ENCODE measurements around the gene ACSL1.
"Not testable (repeated sequence)": the region's sequence is repeated elsewhere in the genome, so short reads cannot be mapped to it uniquely, and the experiment has no call there.

ACSL1 gene

GRCh38 chr4:184779160-184779559, 46.6 kb downstream of the ACSL1 start:
- not testable (repeated sequence) for H3K27me3 Mint-ChIP-seq; H3K9me3 Mint-ChIP-seq; ATAC-seq (ENCODE audit: low read depth); DNase-seq (ENCODE audit: low spot score in 2 of 2); H3K27ac Mint-ChIP-seq; H3K4me3 Mint-ChIP-seq
- Mint-ChIP-seq H3K36me3 (peaks cover 13% of the 10 kb centered on the region), H3K4me1 (peaks cover 12% of the 10 kb centered on the region)

GRCh38 chr4:184778325-184778724, 47.4 kb downstream of the ACSL1 start:
- Mint-ChIP-seq H3K4me1 (peaks cover 12% of the 10 kb centered on the region), H3K36me3 (peaks cover 14% of the 10 kb centered on the region), H3K4me3 (no peak overlapping the region), H3K27me3 (no peaks in the 10 kb centered on the region), H3K27ac (peak overlapping the region; percentile 36), H3K9me3 (no peaks in the 10 kb centered on the region)
- ATAC-seq (ENCODE audit: low read depth) (no peak), DNase-seq (ENCODE audit: low spot score in 2 of 2) (no peak)

GRCh38 chr4:184776821-184777220, 48.9 kb downstream of the ACSL1 start:
- H3K27ac Mint-ChIP-seq, result no peak overlapping the region
- H3K36me3 Mint-ChIP-seq, result peaks cover 14% of the 10 kb centered on the region
- H3K4me3 Mint-ChIP-seq, result no peak overlapping the region
- peaks cover 2% of the 10 kb centered on the region for H3K4me1 Mint-ChIP-seq
- no peaks in the 10 kb centered on the region for H3K9me3 Mint-ChIP-seq
- ATAC-seq (ENCODE audit: low read depth) (no peak), DNase-seq (ENCODE audit: low spot score in 2 of 2) (no peak)
- H3K27me3 Mint-ChIP-seq, result no peaks in the 10 kb centered on the region

GRCh38 chr4:184775854-184776555, 49.8 kb downstream of the ACSL1 start:
- Mint-ChIP-seq H3K9me3 (no peaks in the 10 kb centered on the region), H3K4me3 (no peak overlapping the region), H3K36me3 (peaks cover 16% of the 10 kb centered on the region), H3K4me1 (peaks cover 2% of the 10 kb centered on the region), H3K27ac (no peak overlapping the region), H3K27me3 (no peaks in the 10 kb centered on the region)
- ATAC-seq (ENCODE audit: low read depth) (no peak), DNase-seq (ENCODE audit: low spot score in 2 of 2) (no peak)

- H3K27ac Mint-ChIP-seq, result no peak overlapping the region
- H3K9me3 Mint-ChIP-seq, result no peaks in the 10 kb centered on the region
- H3K4me3 Mint-ChIP-seq, result no peak overlapping the region
- DNase-seq (ENCODE audit: low spot score in 2 of 2), result no peak
- ATAC-seq (ENCODE audit: low read depth), result no peak
- H3K4me1 Mint-ChIP-seq, result peaks cover 2% of the 10 kb centered on the region
- H3K36me3 Mint-ChIP-seq, result peaks cover 16% of the 10 kb centered on the region
- H3K27me3 Mint-ChIP-seq, result no peaks in the 10 kb centered on the region
Observed at GRCh38 chr4:184774152-184774551, 51.6 kb downstream of the ACSL1 start.

GRCh38 chr4:184771416-184771815, 54.4 kb downstream of the ACSL1 start:
- DNase-seq (ENCODE audit: low spot score in 2 of 2), result no peak
- H3K4me1 Mint-ChIP-seq, result no peaks in the 10 kb centered on the region
- H3K27me3 Mint-ChIP-seq, result no peaks in the 10 kb centered on the region
- no peak for ATAC-seq (ENCODE audit: low read depth)
- no peak overlapping the region for H3K4me3 Mint-ChIP-seq
- H3K9me3 Mint-ChIP-seq, result no peaks in the 10 kb centered on the region
- H3K27ac Mint-ChIP-seq, result no peak overlapping the region
- peaks cover 24% of the 10 kb centered on the region for H3K36me3 Mint-ChIP-seq

GRCh38 chr4:184769141-184769765, 56.5 kb downstream of the ACSL1 start:
- Mint-ChIP-seq H3K4me3 (no peak overlapping the region), H3K4me1 (no peaks in the 10 kb centered on the region), H3K27ac (no peak overlapping the region), H3K27me3 (no peaks in the 10 kb centered on the region), H3K9me3 (no peaks in the 10 kb centered on the region), H3K36me3 (peaks cover 37% of the 10 kb centered on the region)
- DNase-seq (ENCODE audit: low spot score in 2 of 2) (no peak), ATAC-seq (ENCODE audit: low read depth) (no peak)

GRCh38 chr4:184768296-184768695, 57.5 kb downstream of the ACSL1 start:
- H3K4me3 Mint-ChIP-seq, result no peak overlapping the region
- H3K4me1 Mint-ChIP-seq, result no peaks in the 10 kb centered on the region
- ATAC-seq (ENCODE audit: low read depth) (no peak), DNase-seq (ENCODE audit: low spot score in 2 of 2) (no peak)
- no peaks in the 10 kb centered on the region for H3K27me3 Mint-ChIP-seq
- no peaks in the 10 kb centered on the region for H3K9me3 Mint-ChIP-seq
- H3K27ac Mint-ChIP-seq, result no peak overlapping the region
- peaks cover 37% of the 10 kb centered on the region for H3K36me3 Mint-ChIP-seq

- Mint-ChIP-seq H3K4me3 (no peak overlapping the region), H3K27ac (no peak overlapping the region), H3K27me3 (no peaks in the 10 kb centered on the region), H3K4me1 (peaks cover 2% of the 10 kb centered on the region), H3K9me3 (no peaks in the 10 kb centered on the region), H3K36me3 (peaks cover 44% of the 10 kb centered on the region)
- DNase-seq (ENCODE audit: low spot score in 2 of 2) (no peak), ATAC-seq (ENCODE audit: low read depth) (no peak)
Observed at GRCh38 chr4:184766446-184766845, 59.3 kb downstream of the ACSL1 start.

GRCh38 chr4:184765473-184766340, 60.1 kb downstream of the ACSL1 start:
- Mint-ChIP-seq H3K4me1 (peaks cover 2% of the 10 kb centered on the region), H3K27me3 (no peaks in the 10 kb centered on the region), H3K36me3 (peaks cover 47% of the 10 kb centered on the region), H3K4me3 (no peak overlapping the region), H3K9me3 (no peaks in the 10 kb centered on the region), H3K27ac (no peak overlapping the region)
- DNase-seq (ENCODE audit: low spot score in 2 of 2), result no peak
- no peak for ATAC-seq (ENCODE audit: low read depth)

GRCh38 chr4:184764601-184765000, 61.2 kb downstream of the ACSL1 start:
- no peaks in the 10 kb centered on the region for H3K27me3 Mint-ChIP-seq
- no peak overlapping the region for H3K27ac Mint-ChIP-seq
- peaks cover 54% of the 10 kb centered on the region for H3K36me3 Mint-ChIP-seq
- H3K4me1 Mint-ChIP-seq, result peaks cover 2% of the 10 kb centered on the region
- DNase-seq (ENCODE audit: low spot score in 2 of 2), result no peak
- no peaks in the 10 kb centered on the region for H3K9me3 Mint-ChIP-seq
- ATAC-seq (ENCODE audit: low read depth), result no peak
- H3K4me3 Mint-ChIP-seq, result no peak overlapping the region

GRCh38 chr4:184763150-184763780, 62.5 kb downstream of the ACSL1 start:
- no peaks in the 10 kb centered on the region for H3K27me3 Mint-ChIP-seq
- no peak overlapping the region for H3K4me3 Mint-ChIP-seq
- ATAC-seq (ENCODE audit: low read depth) (no peak), DNase-seq (ENCODE audit: low spot score in 2 of 2) (no peak)
- no peak overlapping the region for H3K27ac Mint-ChIP-seq
- H3K36me3 Mint-ChIP-seq, result peaks cover 58% of the 10 kb centered on the region
- H3K9me3 Mint-ChIP-seq, result no peaks in the 10 kb centered on the region
- H3K4me1 Mint-ChIP-seq, result peaks cover 2% of the 10 kb centered on the region

- ATAC-seq (ENCODE audit: low read depth), result peak; percentile 85
- Mint-ChIP-seq H3K4me1 (peaks cover 2% of the 10 kb centered on the region), H3K4me3 (peak overlapping the region; percentile 37), H3K27me3 (no peaks in the 10 kb centered on the region), H3K27ac (peak overlapping the region; percentile 42), H3K9me3 (no peaks in the 10 kb centered on the region), H3K36me3 (peaks cover 53% of the 10 kb centered on the region)
- no peak for DNase-seq (ENCODE audit: low spot score in 2 of 2)
Observed at GRCh38 chr4:184762100-184762499, 63.7 kb downstream of the ACSL1 start.

GRCh38 chr4:184760681-184761080, 65.1 kb downstream of the ACSL1 start:
- Mint-ChIP-seq H3K27me3 (no peaks in the 10 kb centered on the region), H3K4me3 (no peak overlapping the region), H3K27ac (no peak overlapping the region), H3K36me3 (peaks cover 45% of the 10 kb centered on the region), H3K4me1 (peaks cover 2% of the 10 kb centered on the region), H3K9me3 (no peaks in the 10 kb centered on the region)
- DNase-seq (ENCODE audit: low spot score in 2 of 2), result no peak
- ATAC-seq (ENCODE audit: low read depth), result no peak

All from memory B cell (primary cell).